Activated naive CD8-positive, alpha-beta T cell treated with anti-CD3 and anti-CD28 coated beads, Interleukin-2, amount 50 U/mL, for 16 hours (primary cell): ENCODE results near the gene KIRREL2.

Experiments used
- DNase-seq: peaks from one replicate; pipeline ENCODE4 v3.0.0-alpha.2; 2020; ENCODE audit warnings: low read depth, low spot score

Gene KIRREL2

DNA sequence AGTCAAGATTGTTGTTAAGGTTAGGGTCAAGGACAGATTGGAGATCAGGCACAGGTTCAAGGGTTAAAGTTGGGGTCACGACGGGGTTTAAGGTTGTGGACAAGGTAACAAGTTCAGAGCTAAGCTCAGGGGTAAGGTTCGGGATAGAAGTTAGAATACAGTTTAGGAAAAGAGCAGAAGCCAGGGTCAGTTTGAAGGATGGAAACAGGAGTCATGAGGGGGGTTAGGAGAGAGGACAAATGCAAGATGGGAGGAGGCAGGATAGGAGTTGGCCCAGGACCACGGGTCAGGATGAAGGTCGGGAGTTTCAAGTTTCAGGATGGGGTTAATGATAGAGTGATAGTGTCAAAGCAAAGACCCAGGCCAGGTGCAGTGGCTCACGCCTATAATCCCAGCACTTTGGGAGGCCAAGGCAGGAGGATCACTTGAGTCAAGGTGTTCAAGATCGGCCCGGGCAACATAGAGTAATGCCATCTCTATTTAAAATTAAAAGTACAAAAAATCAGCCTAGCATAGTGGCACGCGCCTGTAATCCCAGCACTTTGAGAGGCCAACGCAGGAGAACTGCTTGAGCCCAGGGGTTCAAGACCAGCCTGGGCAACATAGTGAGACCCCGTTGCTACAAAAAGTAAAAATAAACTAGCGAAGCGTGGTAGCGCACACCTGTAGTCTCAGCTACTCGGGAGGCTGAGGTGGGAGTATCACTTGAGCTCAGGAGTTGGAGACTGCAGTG lies 12.1 kb upstream of the KIRREL2 start:
- DNase-seq: no peak

DNA sequence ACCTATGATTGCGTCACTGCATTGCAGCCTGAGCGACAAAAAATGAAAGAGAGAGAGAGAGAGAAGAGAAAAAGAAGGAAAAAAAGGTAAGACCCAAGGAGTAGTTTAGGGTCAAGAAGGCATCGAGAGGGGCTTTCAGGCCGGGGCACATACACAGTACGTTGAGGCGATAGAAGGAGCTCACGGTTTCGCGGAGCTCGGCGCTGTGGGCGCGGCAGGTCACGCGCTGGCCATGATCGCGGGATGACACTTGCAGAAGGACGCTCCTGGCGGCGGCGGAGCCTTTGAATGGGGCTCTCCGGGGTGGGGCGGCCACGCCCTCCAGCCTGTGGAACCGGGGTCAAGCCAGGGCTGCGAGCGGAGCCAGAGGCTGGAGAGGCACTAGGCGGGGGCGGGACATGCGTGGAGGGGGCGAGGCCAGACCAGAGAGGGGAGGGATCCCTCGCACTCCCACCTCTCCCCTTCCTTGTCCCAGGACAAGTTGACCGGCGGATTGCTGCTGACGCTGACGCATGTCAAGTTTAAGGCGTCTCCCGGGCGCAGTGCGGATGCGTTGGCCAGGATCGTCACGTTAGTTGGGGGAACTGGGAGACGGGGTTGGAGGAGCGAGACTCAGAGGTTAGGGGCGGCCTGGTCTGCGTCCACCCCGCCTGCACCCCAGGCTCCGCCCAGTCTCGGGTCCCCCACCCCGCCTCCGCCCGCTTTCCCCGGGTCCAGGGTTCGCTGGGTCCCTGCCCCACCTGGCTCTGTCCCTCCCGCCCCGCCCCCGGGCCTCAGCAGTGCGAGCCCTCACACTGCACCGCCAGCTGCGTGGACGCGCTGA lies 11.3 kb upstream of the KIRREL2 start:
- DNase-seq: no peak

DNA sequence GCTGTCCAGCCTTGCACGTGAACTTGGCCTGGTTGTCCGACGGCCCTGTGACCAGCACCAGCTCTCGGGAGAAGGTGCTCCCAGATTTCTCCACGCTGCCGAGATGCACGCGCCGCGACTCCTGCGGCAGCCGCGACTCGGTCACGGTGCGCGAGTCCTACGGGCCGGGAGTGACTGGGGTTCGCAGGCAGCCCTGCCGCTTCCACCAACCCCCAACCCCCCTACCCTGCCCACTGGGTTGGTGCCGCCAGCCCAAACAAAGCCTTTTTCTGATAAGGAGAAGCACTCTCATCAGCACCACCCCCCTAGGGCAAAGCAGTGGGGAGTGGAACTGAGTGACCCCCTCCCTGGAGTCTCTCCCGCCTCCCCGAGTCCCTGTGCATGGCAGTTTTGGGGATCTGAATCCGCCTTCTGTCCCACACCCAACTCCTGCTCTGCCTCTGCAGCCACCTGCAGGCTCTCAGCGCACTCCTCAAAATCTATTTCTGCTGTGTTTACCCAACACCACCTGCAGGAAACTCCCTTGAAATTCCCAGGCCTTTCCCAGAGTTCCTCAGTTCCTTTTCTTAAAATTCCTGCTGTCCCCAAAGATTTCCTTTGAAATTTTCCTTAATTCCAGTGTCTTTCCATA lies 10.6 kb upstream of the KIRREL2 start:
- DNase-seq: no peak

DNA sequence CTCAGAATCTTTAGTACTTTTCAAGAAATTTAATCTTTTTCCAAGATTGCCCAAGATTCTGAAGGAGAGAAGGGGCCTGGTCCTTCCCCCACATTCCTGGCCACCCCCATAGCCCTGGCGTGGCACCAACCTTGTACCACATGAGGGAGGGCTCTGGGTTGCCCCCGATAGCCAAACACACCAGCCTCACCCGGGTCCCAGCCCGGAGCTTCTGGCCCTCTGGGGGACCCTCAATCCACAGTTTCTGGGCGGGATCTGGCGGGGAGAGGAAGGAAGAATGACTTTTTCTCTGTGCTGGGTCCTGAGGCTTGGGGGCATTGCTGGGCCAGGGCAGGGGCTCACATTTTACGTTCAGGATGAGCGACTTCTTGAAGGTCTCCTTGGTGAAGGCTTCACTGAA lies 8.8 kb upstream of the KIRREL2 start:
- no peak for DNase-seq

GRCh38 chr19:35848486-35848885 lies 8.2 kb upstream of the KIRREL2 start:
- DNase-seq: no peak

GRCh38 chr19:35848919-35849505 lies 7.7 kb upstream of the KIRREL2 start:
- no peak for DNase-seq

DNA sequence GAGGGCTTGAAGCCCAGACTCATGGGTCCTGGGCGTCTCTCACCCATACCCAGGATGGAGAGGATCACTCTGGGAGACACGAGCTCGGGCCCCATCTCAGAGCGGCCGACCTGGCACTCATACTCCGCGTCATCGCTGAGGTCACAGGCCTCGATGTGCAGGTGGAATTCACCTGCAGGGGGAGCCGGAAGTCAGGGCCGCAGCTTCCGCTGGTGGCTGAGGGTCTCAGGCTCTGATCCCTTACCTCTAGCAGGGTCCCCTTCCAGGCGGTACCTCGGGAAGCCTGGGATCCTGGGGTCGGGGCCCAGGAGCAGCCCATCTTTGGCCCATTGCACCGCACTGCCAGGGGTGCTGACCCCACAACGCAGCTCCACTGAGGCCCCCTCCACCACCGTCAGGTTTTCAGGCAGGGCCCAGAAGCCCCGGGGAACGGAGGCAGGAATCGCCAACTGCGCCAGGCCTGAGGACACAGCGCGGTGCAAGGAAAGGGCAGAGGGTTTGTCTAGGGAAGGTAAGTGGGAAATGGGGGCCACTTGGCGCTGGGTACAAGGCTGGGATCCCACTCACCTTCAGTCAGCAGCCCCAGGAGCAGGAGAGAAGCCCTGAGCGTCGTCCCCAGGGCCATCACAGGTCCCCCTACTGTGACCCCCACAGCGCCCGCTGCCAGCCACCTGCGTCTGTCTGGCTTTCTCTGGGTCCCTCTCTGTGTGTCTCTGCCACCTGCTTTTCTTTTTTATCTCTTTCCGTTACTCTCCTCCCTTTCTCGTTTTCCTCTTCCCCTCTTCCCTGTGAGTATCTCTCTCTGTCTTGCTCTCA lies 5.3 kb upstream of the KIRREL2 start:
- no peak for DNase-seq

GRCh38 chr19:35852029-35852780 lies 4.5 kb upstream of the KIRREL2 start, which contains the start of gene NPHS1:
Gene NPHS1, minus strand, starts transcription at chr19:35852504. Its CDS starts 667 bp downstream, at chr19:35851837.
- DNase-seq: no peak

DNA sequence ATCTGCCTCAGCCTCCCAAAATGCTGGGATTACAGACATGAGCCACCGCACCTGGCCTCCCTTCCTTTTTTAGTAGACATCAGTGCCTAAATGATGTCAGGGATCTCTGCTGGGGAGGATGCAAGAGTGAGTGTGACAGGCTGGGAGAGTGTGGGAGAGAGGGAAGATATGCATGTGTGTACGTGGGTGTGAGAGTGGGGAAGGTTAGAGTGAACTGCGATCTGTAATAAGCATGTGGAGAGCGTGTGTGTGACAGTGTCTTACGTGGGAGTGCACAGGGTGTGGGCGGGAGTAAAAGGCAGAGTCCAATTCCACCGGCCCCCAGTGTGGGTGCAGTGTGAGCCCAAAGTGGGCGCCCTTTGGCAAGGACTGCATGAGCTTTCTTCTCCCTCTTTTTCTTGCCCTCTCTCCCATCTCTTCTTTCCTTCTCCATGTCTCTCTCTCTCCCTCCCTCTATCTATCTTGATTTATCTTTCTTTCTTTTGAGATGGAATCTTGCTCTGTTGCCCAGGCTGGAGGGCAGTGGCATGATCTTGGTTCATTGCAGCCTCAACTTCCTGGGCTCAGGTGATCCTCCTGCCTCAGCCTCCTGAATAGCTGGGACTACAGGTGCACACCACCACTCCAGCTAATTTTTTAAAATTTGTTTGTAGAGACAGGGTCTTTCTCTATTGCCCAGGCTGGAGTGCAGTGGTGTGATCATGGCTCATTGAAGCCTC lies 3.5 kb upstream of the KIRREL2 start:
- DNase-seq: no peak

DNA sequence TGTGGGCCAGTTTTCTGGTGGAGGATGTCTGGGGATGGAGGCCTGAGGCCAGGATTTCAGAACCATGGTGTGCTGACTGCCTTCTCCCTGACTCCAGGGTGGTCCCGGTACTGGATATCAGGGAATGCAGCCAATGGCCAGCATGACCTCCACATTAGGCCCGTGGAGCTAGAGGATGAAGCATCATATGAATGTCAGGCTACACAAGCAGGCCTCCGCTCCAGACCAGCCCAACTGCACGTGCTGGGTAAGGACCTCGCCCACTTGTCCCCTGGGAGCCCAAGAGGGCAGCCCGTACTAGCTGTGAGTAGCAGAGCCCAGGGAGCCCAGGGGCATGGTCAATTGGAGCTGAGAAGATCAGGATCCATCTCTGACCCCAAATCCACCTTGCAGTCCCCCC lies 1.6 kb downstream of the KIRREL2 start:
- no peak for DNase-seq

- DNase-seq: no peak
Measured at GRCh38 chr19:35859414-35859813, 2.7 kb downstream of the KIRREL2 start.

GRCh38 chr19:35860436-35860817 lies 3.7 kb downstream of the KIRREL2 start:
- no peak for DNase-seq

DNA sequence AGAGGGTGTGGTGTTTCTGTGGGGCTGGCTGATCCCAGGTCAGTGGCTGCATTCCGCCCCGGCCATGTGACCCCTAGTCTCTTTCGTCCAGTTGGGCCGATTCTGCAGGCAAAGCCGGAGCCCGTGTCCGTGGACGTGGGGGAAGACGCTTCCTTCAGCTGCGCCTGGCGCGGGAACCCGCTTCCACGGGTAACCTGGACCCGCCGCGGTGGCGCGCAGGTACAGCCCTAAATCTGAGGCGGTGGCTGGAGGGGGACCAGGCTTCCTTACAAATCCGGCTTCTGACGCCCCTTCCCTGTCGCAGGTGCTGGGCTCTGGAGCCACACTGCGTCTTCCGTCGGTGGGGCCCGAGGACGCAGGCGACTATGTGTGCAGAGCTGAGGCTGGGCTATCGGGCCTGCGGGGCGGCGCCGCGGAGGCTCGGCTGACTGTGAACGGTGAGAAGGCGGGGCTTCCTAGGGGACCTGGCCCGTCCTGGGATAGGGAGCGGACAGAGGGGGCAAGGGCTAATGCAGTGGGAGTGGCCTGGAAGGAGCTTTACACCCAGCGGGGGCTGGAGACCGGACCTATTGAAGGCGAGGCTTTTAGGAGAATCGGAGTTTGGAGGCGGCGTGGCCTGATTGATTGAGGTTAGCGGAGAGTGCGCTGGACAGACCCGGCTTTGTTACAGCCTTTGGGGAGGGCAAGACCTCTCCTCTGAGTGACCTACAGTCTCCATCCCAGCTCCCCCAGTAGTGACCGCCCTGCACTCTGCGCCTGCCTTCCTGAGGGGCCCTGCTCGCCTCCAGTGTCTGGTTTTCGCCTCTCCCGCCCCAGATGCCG lies 4.3 kb downstream of the KIRREL2 start:
- DNase-seq: no peak

DNA sequence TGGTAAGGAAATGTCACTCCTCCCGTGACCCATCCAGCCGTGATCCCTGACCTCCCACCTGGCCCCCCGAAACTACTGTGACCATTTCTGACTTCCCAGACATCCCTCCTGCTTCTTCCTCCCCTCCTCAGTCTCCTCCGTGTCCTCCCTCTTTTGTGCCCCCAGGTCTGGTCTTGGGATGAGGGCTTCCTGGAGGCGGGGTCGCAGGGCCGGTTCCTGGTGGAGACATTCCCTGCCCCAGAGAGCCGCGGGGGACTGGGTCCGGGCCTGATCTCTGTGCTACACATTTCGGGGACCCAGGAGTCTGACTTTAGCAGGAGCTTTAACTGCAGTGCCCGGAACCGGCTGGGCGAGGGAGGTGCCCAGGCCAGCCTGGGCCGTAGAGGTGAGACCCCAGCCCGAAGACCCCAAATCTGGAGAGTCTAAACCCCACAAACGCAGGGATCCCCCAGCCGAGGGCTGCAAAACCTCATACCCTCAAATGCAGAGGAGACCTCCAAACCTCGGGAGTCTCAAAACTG lies 5.0 kb downstream of the KIRREL2 start:
- DNase-seq: no peak

GRCh38 chr19:35862528-35862927 lies 5.8 kb downstream of the KIRREL2 start:
- no peak for DNase-seq

- DNase-seq: no peak
Measured at GRCh38 chr19:35863018-35863417, 6.3 kb downstream of the KIRREL2 start.

GRCh38 chr19:35868172-35868822 lies 11.6 kb downstream of the KIRREL2 start, which contains the start of gene APLP1:
Gene APLP1, plus strand, starts transcription at chr19:35868574. Its CDS starts 63 bp downstream, at chr19:35868637.
- peak; percentile 53 for DNase-seq

- DNase-seq: no peak
Measured at GRCh38 chr19:35868823-35869326, 12.2 kb downstream of the KIRREL2 start.
